Liver (tissue), 9 donors: ENCODE measurements around the gene MYL6. TPM values are rescaled to one million over a fixed set of nuclear protein-coding genes. Genes with fewer than 3 reads are reported as not detected.
A peak's percentile ranks its signal among the peaks of the same experiment; 100 is the strongest.

Experiments
- DNase-seq: peaks from one replicate; pipeline ENCODE4 v3.0.0-alpha.2; 2017; ENCODE audit warnings: low spot score
- H3K27ac ChIP-seq, 2 donors: one replicate each; pipeline ENCODE4 v1.7.0; 2013; ENCODE audit warnings: inconsistent platforms in 2 of 2, low read length in 2 of 2, control low read depth in 1 of 2, low read depth in 1 of 2, mild to moderate bottlenecking in 1 of 2
- H3K27me3 ChIP-seq, 4 donors: one replicate each; pipeline versions ENCODE4 v1.6.1 to v1.7.0; 2013; ENCODE audit warnings: low read length in 3 of 4, inconsistent platforms in 1 of 4, mild to moderate bottlenecking in 1 of 4, moderate library complexity in 1 of 4; ENCODE audit not compliant: control insufficient read depth in 4 of 4, insufficient read depth in 4 of 4
- H3K36me3 ChIP-seq, 4 donors: one replicate each; pipeline versions ENCODE4 v1.6.1 to v1.7.0; 2013; ENCODE audit warnings: low read length in 3 of 4, mild to moderate bottlenecking in 3 of 4, low read depth in 1 of 4, moderate library complexity in 1 of 4; ENCODE audit not compliant: control insufficient read depth in 4 of 4, insufficient read depth in 3 of 4
- H3K4me1 ChIP-seq, 4 donors: one replicate each; pipeline versions ENCODE4 v1.6.1 to v1.7.0; 2013; ENCODE audit warnings: low read length in 3 of 4, mild to moderate bottlenecking in 3 of 4, moderate library complexity in 1 of 4; ENCODE audit not compliant: control insufficient read depth in 4 of 4, insufficient read depth in 4 of 4
- H3K4me3 ChIP-seq, 3 donors: one replicate each; pipeline versions ENCODE4 v1.6.1 to v1.7.0; 2013; ENCODE audit warnings: low read length in 3 of 3, control low read depth in 1 of 3, low read depth in 1 of 3, mild to moderate bottlenecking in 1 of 3
- H3K9ac ChIP-seq, 2 donors: one replicate each; pipeline ENCODE4 v1.7.0; 2013; ENCODE audit warnings: low read length in 2 of 2, mild to moderate bottlenecking in 2 of 2, moderate library complexity in 2 of 2, control low read depth in 1 of 2, low read depth in 1 of 2
- H3K9me3 ChIP-seq, 4 donors: one replicate each; pipeline versions ENCODE4 v1.6.1 to v1.7.0; 2013; ENCODE audit warnings: low read length in 3 of 4; ENCODE audit not compliant: control insufficient read depth in 4 of 4
- ATF3 ChIP-seq: IDR thresholded peaks from 2 replicates; pipeline ENCODE4 v1.6.1; 2016; ENCODE audit warnings: antibody characterized with exemption
- CTCF ChIP-seq: fragments of 150-350 bp; IDR thresholded peaks from 2 replicates; pipeline ENCODE4 v1.5.1; 2017; ENCODE audit warnings: improper control_type of control experiment, low read depth, low read length; ENCODE audit not compliant: missing input control
- FOXA1 ChIP-seq: IDR thresholded peaks from 2 replicates; pipeline ENCODE4 v1.6.1; 2016; ENCODE audit warnings: antibody characterized with exemption
- GABPA ChIP-seq, 2 donors: IDR thresholded peaks in 1 of 2; conservative IDR thresholded peaks in 1 of 2; 2 replicates each; pipeline ENCODE4 v1.6.1; 2016; ENCODE audit warnings: antibody characterized with exemption in 2 of 2, mild to moderate bottlenecking in 1 of 2, moderate library complexity in 1 of 2
- MAX ChIP-seq: IDR thresholded peaks from 2 replicates; pipeline ENCODE4 v1.6.1; 2016; ENCODE audit warnings: antibody characterized with exemption
- WGBS: extraction: QIAGEN DNeasy Blood & Tissue Kit; methylation state at CpG from one replicate; pipeline ENCODE4 v1.1.7; 2013; 5-methylcytosine and 5-hydroxymethylcytosine counted together
- polyA plus RNA-seq, 2 donors: library from polyadenylated mRNA; stranded (reverse) in 1 of 2; unstranded in 1 of 2; fragments of 200-250 nt in 1 of 2; fragments of >200 nt in 1 of 2; fragmentation: Nextera tagmentation in 1 of 2; extraction: Ambion mirVana in 1 of 2; gene quantifications; one replicate each; pipeline versions ENCODE4 v1.2.1 to v1.2.3, GENCODE V29; 2013 to 2015
- total RNA-seq, 2 donors: library from RNA; depleted of rRNA; stranded (reverse); fragments of >200 nt; gene quantifications; one replicate each; pipeline ENCODE4 v1.2.3, GENCODE V29; 2014
- donor health status: healthy.
- donor health status: healthy.
- donor health status: healthy.
- donor health status: healthy.
- donor health status: healthy.

Gene MYL6
- total and polyA plus RNA-seq, 4 donors = 298 to 975 (median 624) TPM

- TF ChIP-seq CTCF = peak; percentile 55
Measured at GRCh38 chr12:56206452-56207166, 48.5 kb downstream of the MYL6 start (continued).

- H3K27me3 ChIP-seq = no peaks in the 10 kb centered on the region
- H3K36me3 ChIP-seq = peaks cover 8 to 57% (median 46%) of the 10 kb centered on the region in 4 donors
- no peak overlapping the region for H3K4me3 ChIP-seq
- no peak for DNase-seq
- TF ChIP-seq FOXA1 (no peak), ATF3 (no peak), GABPA (IDR thresholded peaks at IDR 0.05 in 1 of 2, conservative IDR thresholded peaks at IDR 0.05 in 1 of 2) (no peak), MAX (no peak)
- H3K9me3 ChIP-seq = no peaks in the 10 kb centered on the region
- H3K27ac ChIP-seq = no peak overlapping the region
- H3K9ac ChIP-seq = no peak overlapping the region
- H3K4me1 ChIP-seq = peaks cover 0 to 4% (median 0%) of the 10 kb centered on the region in 4 donors
- 95% methylated on average over 6 of the region's 6 CpGs for WGBS
Measured at GRCh38 chr12:56208006-56208405, 49.8 kb downstream of the MYL6 start.

Other genes with a start within 250 kb of the MYL6 start
- gene PYM1, start 230.5 kb upstream of the MYL6 start, total RNA-seq = 10 to 100 TPM; 16.7 to 21.0 TPM
- 10 to 100 TPM; 21.6 to 29.4 TPM for gene PYM1, start 230.5 kb upstream of the MYL6 start, polyA plus RNA-seq
- 10 to 100 TPM in 1 of 2 donors, 1 to 10 TPM in 1; 6.9 to 10.5 TPM for gene DGKA, start 227.2 kb upstream of the MYL6 start, total RNA-seq
- gene DGKA, start 227.2 kb upstream of the MYL6 start, polyA plus RNA-seq = 1 to 10 TPM; 2.1 to 3.3 TPM
- gene PMEL, start 192.3 kb upstream of the MYL6 start, total RNA-seq = 1 to 10 TPM; 1.1 to 4.5 TPM
- gene PMEL, start 192.3 kb upstream of the MYL6 start, polyA plus RNA-seq = 1 to 10 TPM; 2.1 to 2.7 TPM
- gene CDK2, start 191.5 kb upstream of the MYL6 start, total RNA-seq = 10 to 100 TPM in 1 of 2 donors, 1 to 10 TPM in 1; 8.6 to 22.6 TPM
- 1 to 10 TPM; 5.1 to 7.3 TPM for gene CDK2, start 191.5 kb upstream of the MYL6 start, polyA plus RNA-seq
- gene RAB5B, start 184.3 kb upstream of the MYL6 start, total RNA-seq = 10 to 100 TPM; 40.7 to 44.0 TPM
- 10 to 100 TPM; 20.7 to 36.0 TPM for gene RAB5B, start 184.3 kb upstream of the MYL6 start, polyA plus RNA-seq
- 10 to 100 TPM; 17.3 to 39.3 TPM for gene SUOX, start 161.1 kb upstream of the MYL6 start, total RNA-seq
- gene SUOX, start 161.1 kb upstream of the MYL6 start, polyA plus RNA-seq = 10 to 100 TPM; 33.0 to 33.1 TPM
- gene IKZF4, start 137.3 kb upstream of the MYL6 start, total RNA-seq = 1 to 10 TPM in 1 of 2 donors, under 1 TPM in 1; 0.47 to 1.9 TPM
- gene IKZF4, start 137.3 kb upstream of the MYL6 start, polyA plus RNA-seq = under 1 TPM; 0.69 to 0.80 TPM
- gene RPS26, start 116.4 kb upstream of the MYL6 start, total RNA-seq = 100 to 1,000 TPM in 1 of 2 donors, 10 to 100 TPM in 1; 62.2 to 187 TPM
- gene RPS26, start 116.4 kb upstream of the MYL6 start, polyA plus RNA-seq = 100 to 1,000 TPM; 250 to 402 TPM
- gene ERBB3, start 78.2 kb upstream of the MYL6 start, total RNA-seq = 100 to 1,000 TPM in 1 of 2 donors, 10 to 100 TPM in 1; 69.0 to 141 TPM
- 10 to 100 TPM; 32.4 to 34.2 TPM for gene ERBB3, start 78.2 kb upstream of the MYL6 start, polyA plus RNA-seq
- gene PA2G4, start 53.8 kb upstream of the MYL6 start, total RNA-seq = 100 to 1,000 TPM in 1 of 2 donors, 10 to 100 TPM in 1; 74.3 to 148 TPM
- gene PA2G4, start 53.8 kb upstream of the MYL6 start, polyA plus RNA-seq = 10 to 100 TPM; 56.8 to 62.9 TPM
- gene RPL41, start 41.7 kb upstream of the MYL6 start, total RNA-seq = 1,000 to 10,000 TPM in 1 of 2 donors, 100 to 1,000 TPM in 1; 979 to 1,323 TPM
- 1,000 to 10,000 TPM; 1,640 to 2,155 TPM for gene RPL41, start 41.7 kb upstream of the MYL6 start, polyA plus RNA-seq
- gene ZC3H10, start 40.1 kb upstream of the MYL6 start, total RNA-seq = 1 to 10 TPM; 2.0 to 5.2 TPM
- gene ZC3H10, start 40.1 kb upstream of the MYL6 start, polyA plus RNA-seq = 1 to 10 TPM; 1.3 to 1.8 TPM
- gene ESYT1, start 30.1 kb upstream of the MYL6 start, total RNA-seq = 10 to 100 TPM; 59.5 to 93.5 TPM
- 10 to 100 TPM; 41.0 to 58.1 TPM for gene ESYT1, start 30.1 kb upstream of the MYL6 start, polyA plus RNA-seq
- 10 to 100 TPM in 1 of 2 donors, 1 to 10 TPM in 1; 3.7 to 14.2 TPM for gene MYL6B, start 5.8 kb upstream of the MYL6 start, total RNA-seq
- gene MYL6B, start 5.8 kb upstream of the MYL6 start, polyA plus RNA-seq = 10 to 100 TPM; 11.2 to 13.9 TPM
- gene SMARCC2, start 31.1 kb downstream of the MYL6 start, total RNA-seq = 10 to 100 TPM; 20.5 to 24.6 TPM
- gene SMARCC2, start 31.1 kb downstream of the MYL6 start, polyA plus RNA-seq = 10 to 100 TPM; 12.8 to 24.8 TPM
- gene RNF41, start 63.6 kb downstream of the MYL6 start, total RNA-seq = 10 to 100 TPM; 22.1 to 31.8 TPM
- gene RNF41, start 63.6 kb downstream of the MYL6 start, polyA plus RNA-seq = 10 to 100 TPM in 1 of 2 donors, 1 to 10 TPM in 1; 7.6 to 11.5 TPM
- 10 to 100 TPM; 10.8 to 13.1 TPM for gene NABP2, start 66.0 kb downstream of the MYL6 start, total RNA-seq
- 10 to 100 TPM; 12.1 to 14.5 TPM for gene NABP2, start 66.0 kb downstream of the MYL6 start, polyA plus RNA-seq
- gene SLC39A5, start 71.7 kb downstream of the MYL6 start, total RNA-seq = 100 to 1,000 TPM; 157 to 195 TPM
- 100 to 1,000 TPM; 125 to 126 TPM for gene SLC39A5, start 71.7 kb downstream of the MYL6 start, polyA plus RNA-seq
- 10 to 100 TPM in 1 of 2 donors, 1 to 10 TPM in 1; 8.3 to 13.6 TPM for gene ANKRD52, start 100.0 kb downstream of the MYL6 start, total RNA-seq
- gene ANKRD52, start 100.0 kb downstream of the MYL6 start, polyA plus RNA-seq = 10 to 100 TPM in 1 of 2 donors, 1 to 10 TPM in 1; 5.4 to 10.3 TPM
- gene COQ10A, start 108.6 kb downstream of the MYL6 start, total RNA-seq = 10 to 100 TPM in 1 of 2 donors, 1 to 10 TPM in 1; 3.2 to 40.7 TPM
- gene COQ10A, start 108.6 kb downstream of the MYL6 start, polyA plus RNA-seq = 10 to 100 TPM in 1 of 2 donors, 1 to 10 TPM in 1; 9.5 to 21.6 TPM
- gene CS, start 142.0 kb downstream of the MYL6 start, total RNA-seq = 10 to 100 TPM; 59.0 to 79.9 TPM
- 10 to 100 TPM; 33.8 to 36.0 TPM for gene CS, start 142.0 kb downstream of the MYL6 start, polyA plus RNA-seq
- 10 to 100 TPM; 24.6 to 68.7 TPM for gene CNPY2, start 157.6 kb downstream of the MYL6 start, total RNA-seq
- 100 to 1,000 TPM in 1 of 2 donors, 10 to 100 TPM in 1; 72.6 to 163 TPM for gene CNPY2, start 157.6 kb downstream of the MYL6 start, polyA plus RNA-seq
- gene PAN2, start 175.6 kb downstream of the MYL6 start, total RNA-seq = 10 to 100 TPM; 20.5 to 92.4 TPM
- gene PAN2, start 175.6 kb downstream of the MYL6 start, polyA plus RNA-seq = 10 to 100 TPM; 26.9 to 28.5 TPM
- gene IL23A, start 180.5 kb downstream of the MYL6 start, total RNA-seq = under 1 TPM in 1 of 2 donors, not detected in 1; 0.25 TPM
- gene IL23A, start 180.5 kb downstream of the MYL6 start, polyA plus RNA-seq = under 1 TPM; 0.14 to 0.22 TPM
- 100 to 1,000 TPM in 1 of 2 donors, 10 to 100 TPM in 1; 68.7 to 219 TPM for gene STAT2, start 201.7 kb downstream of the MYL6 start, total RNA-seq
- gene STAT2, start 201.7 kb downstream of the MYL6 start, polyA plus RNA-seq = 10 to 100 TPM; 48.4 to 64.5 TPM
- 100 to 1,000 TPM in 1 of 2 donors, 10 to 100 TPM in 1; 11.9 to 109 TPM for gene APOF, start 204.5 kb downstream of the MYL6 start, total RNA-seq
- gene APOF, start 204.5 kb downstream of the MYL6 start, polyA plus RNA-seq = 100 to 1,000 TPM; 203 to 335 TPM